Natural killer cell (primary cell): Measurements from ENCODE around the gene CEACAM16. TPM values are rescaled to one million over a fixed set of nuclear protein-coding genes. Genes with fewer than 3 reads are reported as not detected.
A peak's percentile ranks its signal among the peaks of the same experiment; 100 is the strongest.

Experiments used
- ATAC-seq, 3 donors: fragments of 150-1000 bp in 2 of 3; fragments of 200-7000 bp in 1 of 3; cut with Tn5 transposase; 1 replicate in 1 of 3; 2 replicates in 2 of 3; pipeline ENCODE4 v1.10.0; 2021; ENCODE audit warnings: mild to moderate bottlenecking in 2 of 3, moderate library complexity in 2 of 3
- DNase-seq, 2 donors: peaks; one replicate each; pipeline versions ENCODE4 v3.0.0 to v3.0.0-alpha.2; 2013 to 2021; ENCODE audit warnings: mixed read lengths in 1 of 2
- H3K27ac ChIP-seq: one replicate; pipeline ENCODE4 v1.5.1; 2013; ENCODE audit warnings: mild to moderate bottlenecking, low read length
- H3K27me3 ChIP-seq: one replicate; pipeline ENCODE4 v1.6.1; 2013; ENCODE audit warnings: low read length; ENCODE audit not compliant: control insufficient read depth, insufficient read depth
- H3K36me3 ChIP-seq: one replicate; pipeline ENCODE4 v1.6.1; 2013; ENCODE audit warnings: low read length; ENCODE audit not compliant: control insufficient read depth, insufficient read depth
- H3K4me1 ChIP-seq: one replicate; pipeline ENCODE4 v1.6.1; 2013; ENCODE audit warnings: low read length; ENCODE audit not compliant: control insufficient read depth, insufficient read depth
- H3K4me3 ChIP-seq: one replicate; pipeline ENCODE4 v1.5.1; 2013; ENCODE audit warnings: low read length
- H3K9me3 ChIP-seq: one replicate; pipeline ENCODE4 v1.6.1; 2013; ENCODE audit warnings: low read length; ENCODE audit not compliant: control insufficient read depth, insufficient read depth
- H3K27ac Mint-ChIP-seq, 2 donors: one replicate each; pipeline ENCODE4 v1.8.0; 2022; ENCODE audit warnings: mild to moderate bottlenecking in 2 of 2, mixed read lengths in 2 of 2, moderate library complexity in 1 of 2
- H3K27me3 Mint-ChIP-seq, 2 donors: one replicate each; pipeline ENCODE4 v1.8.0; 2022; ENCODE audit warnings: low read depth in 2 of 2, mixed read lengths in 2 of 2
- H3K36me3 Mint-ChIP-seq: one replicate; pipeline ENCODE4 v1.8.0; 2022; ENCODE audit warnings: mixed read lengths
- H3K4me1 Mint-ChIP-seq, 2 donors: one replicate each; pipeline ENCODE4 v1.8.0; 2022; ENCODE audit warnings: mixed read lengths in 2 of 2
- H3K4me3 Mint-ChIP-seq: one replicate; pipeline ENCODE4 v1.8.0; 2022; ENCODE audit warnings: mild to moderate bottlenecking, moderate library complexity, mixed read lengths
- H3K9me3 Mint-ChIP-seq, 2 donors: one replicate each; pipeline ENCODE4 v1.8.0; 2022; ENCODE audit warnings: mixed read lengths in 2 of 2
- CTCF ChIP-seq: fragments of 200-600 bp; IDR thresholded peaks from one replicate; pipeline ENCODE4 v1.8.0; 2022; ENCODE audit warnings: antibody characterized with exemption
- WGBS: methylation state at CpG from one replicate; pipeline ENCODE4 v1.1.7; 2013; ENCODE audit warnings: missing lambda C conversion rate; ENCODE audit not compliant: insufficient coverage; 5-methylcytosine and 5-hydroxymethylcytosine counted together
- intact Hi-C: fragments of 100-400 bp; cut with micrococcal nuclease; formaldehyde crosslinking; loops from one replicate; pipeline ENCODE4 v1.14.2; 2022
- total RNA-seq, 4 donors: library from RNA; stranded (reverse); fragments of 120-200 nt in 1 of 4; gene quantifications; one replicate each; pipeline versions ENCODE4 v1.2.3 to v1.2.4, GENCODE V29; 2013 to 2022

The CEACAM16 gene
- total RNA-seq, 3 donors from 2014 or later (not counting 1 experiment from before 2014, with no cell fraction given), result not detected

GRCh38 chr19:44653977-44654774, 44.8 kb upstream of the CEACAM16 start:
- no peak overlapping the region for H3K27ac ChIP-seq
- WGBS, result 36% methylated on average over 15 of the region's 16 CpGs
- Mint-ChIP-seq H3K36me3 (no peaks in the 10 kb centered on the region), H3K4me1 (peaks cover 8% of the 10 kb centered on the region in 2 donors), H3K27me3 (no peaks in the 10 kb centered on the region), H3K4me3 (no peak overlapping the region), H3K9me3 (no peaks in the 10 kb centered on the region), H3K27ac (no peak overlapping the region)
- H3K9me3 ChIP-seq, result no peaks in the 10 kb centered on the region
- TF ChIP-seq CTCF, result peak; percentile 37
- H3K36me3 ChIP-seq, result peaks cover 2% of the 10 kb centered on the region
- no peak overlapping the region for H3K4me3 ChIP-seq
- no peaks in the 10 kb centered on the region for H3K27me3 ChIP-seq
- DNase-seq (peak; percentile 44 to 84), ATAC-seq (peak; percentile 78 to 97 (median 91))
- intact Hi-C loops, result no loop called here
- peaks cover 11% of the 10 kb centered on the region for H3K4me1 ChIP-seq

- H3K27me3 Mint-ChIP-seq, result no peaks in the 10 kb centered on the region
- 40% methylated on average over 25 of the region's 25 CpGs for WGBS
- no peak overlapping the region for H3K27ac ChIP-seq
- peak; percentile 64 to 80 for DNase-seq
- no peak overlapping the region for H3K4me3 ChIP-seq
- no peaks in the 10 kb centered on the region for H3K27me3 ChIP-seq
- no peak overlapping the region for H3K4me3 Mint-ChIP-seq
- no peaks in the 10 kb centered on the region for H3K36me3 Mint-ChIP-seq
- intact Hi-C loops, result loop anchor here (1.0 kb wide), 2 partner anchors 80 to 86 kb away; no protein-coding TSS in a partner anchor
- H3K4me1 ChIP-seq, result peaks cover 11% of the 10 kb centered on the region
- H3K9me3 Mint-ChIP-seq, result no peaks in the 10 kb centered on the region
- H3K36me3 ChIP-seq, result peaks cover 2% of the 10 kb centered on the region
- ATAC-seq, result peak; percentile 71 to 81 (median 72)
- no peaks in the 10 kb centered on the region for H3K9me3 ChIP-seq
- peaks cover 8% of the 10 kb centered on the region in 2 donors for H3K4me1 Mint-ChIP-seq
- peak; percentile 94 for TF ChIP-seq CTCF
- peak overlapping the region in 1 of 2 donors; percentile 6 for H3K27ac Mint-ChIP-seq
These were observed 41.6 kb upstream of the CEACAM16 start for GRCh38 chr19:44657211-44657921.

GRCh38 chr19:44658069-44658733, 40.8 kb upstream of the CEACAM16 start:
- no peak overlapping the region for H3K4me3 ChIP-seq
- Mint-ChIP-seq H3K27me3 (no peaks in the 10 kb centered on the region), H3K36me3 (no peaks in the 10 kb centered on the region), H3K4me3 (no peak overlapping the region), H3K4me1 (peaks cover 8% of the 10 kb centered on the region in 2 donors), H3K9me3 (no peaks in the 10 kb centered on the region), H3K27ac (no peak overlapping the region)
- no peaks in the 10 kb centered on the region for H3K36me3 ChIP-seq
- intact Hi-C loops, result no loop called here
- whole genome bisulfite sequencing, result 93% methylated on average over 3 of the region's 3 CpGs
- no peak for TF ChIP-seq CTCF
- no peak overlapping the region for H3K27ac ChIP-seq
- peaks cover 11% of the 10 kb centered on the region for H3K4me1 ChIP-seq
- ATAC-seq (no peak), DNase-seq (no peak)
- H3K9me3 ChIP-seq, result no peaks in the 10 kb centered on the region
- no peaks in the 10 kb centered on the region for H3K27me3 ChIP-seq
